WTC11 (cell line): ENCODE data around the gene SP140. TPM values are rescaled to one million over a fixed set of nuclear protein-coding genes. Genes with fewer than 3 reads are reported as not detected.

Experiments
- ATAC-seq: fragments of 200-7000 bp; cut with Tn5 transposase; 2 replicates; pipeline ENCODE4 v1.10.0; 2021; ENCODE audit warnings: mild to moderate bottlenecking, moderate library complexity
- CTCF ChIA-PET: fragments of 300-600 bp; sonication (Branson Sonifier 250); formaldehyde crosslinking; loops from one replicate; lab custom pipeline; 2021; ENCODE audit warnings: antibody characterized with exemption; lab: Charles Lee
- POLR2A ChIA-PET: fragments of 350-600 bp; sonication (Branson Sonifier 250); formaldehyde crosslinking; loops from one replicate; lab custom pipeline; 2021; ENCODE audit warnings: antibody characterized with exemption; lab: Charles Lee
- DNase-seq: peaks from one replicate; pipeline ENCODE4 v3.0.0; 2021; ENCODE audit warnings: low spot score
- H3K27ac Mint-ChIP-seq: 2 replicates; pipeline ENCODE4 v1.8.0; 2021; ENCODE audit warnings: mixed read lengths
- H3K27me3 Mint-ChIP-seq: 2 replicates; pipeline ENCODE4 v1.8.0; 2021; ENCODE audit warnings: low read depth, mild to moderate bottlenecking, moderate library complexity, mixed read lengths
- H3K36me3 Mint-ChIP-seq: 2 replicates; pipeline ENCODE4 v1.8.0; 2021; ENCODE audit warnings: mixed read lengths
- H3K4me1 Mint-ChIP-seq: 2 replicates; pipeline ENCODE4 v1.8.0; 2022; ENCODE audit warnings: mixed read lengths
- H3K4me3 Mint-ChIP-seq: 2 replicates; pipeline ENCODE4 v1.8.0; 2021; ENCODE audit warnings: mild to moderate bottlenecking, moderate library complexity, mixed read lengths
- H3K9me3 Mint-ChIP-seq: 2 replicates; pipeline ENCODE4 v1.8.0; 2021; ENCODE audit warnings: mixed read lengths
- KAT7 ChIP-seq: sonication (generic); formaldehyde crosslinking; IDR thresholded peaks from 2 replicates; pipeline ENCODE4 v1.8.1; 2023; ENCODE audit warnings: missing genetic modification reagents, mild to moderate bottlenecking, borderline replicate concordance
- NR1H2 ChIP-seq: sonication (generic); formaldehyde crosslinking; IDR thresholded peaks from 2 replicates; pipeline ENCODE4 v1.9.0; 2021; ENCODE audit warnings: mild to moderate bottlenecking, moderate library complexity, missing genetic modification reagents
- SOX15 ChIP-seq: fragments of 250-450 bp; sonication (Bioruptor Pico); IDR thresholded peaks from 2 replicates; pipeline ENCODE4 v1.9.0; 2021; ENCODE audit warnings: mild to moderate bottlenecking
- total RNA-seq: library from RNA; stranded (reverse); gene quantifications from 3 replicates; pipeline ENCODE4 v1.2.3, GENCODE V29; 2021
- TF ChIP-seq, protein P1 (sequence below): sonication (generic); formaldehyde crosslinking; IDR thresholded peaks from 2 replicates; pipeline ENCODE4 v1.8.1; 2023; ENCODE audit warnings: mild to moderate bottlenecking, missing genetic modification reagents, borderline replicate concordance
- TF ChIP-seq, protein P2 (sequence below): fragments of 250-450 bp; sonication (Bioruptor Pico); IDR thresholded peaks from 2 replicates; pipeline ENCODE4 v1.8.0; 2021; ENCODE audit warnings: mild to moderate bottlenecking
- TF ChIP-seq, protein P3 (sequence below): sonication (generic); formaldehyde crosslinking; IDR thresholded peaks from 2 replicates; pipeline ENCODE4 v1.8.0; 2023; ENCODE audit warnings: missing genetic modification reagents, mild to moderate bottlenecking, borderline replicate concordance
- TF ChIP-seq, protein P4 (sequence below): sonication (generic); formaldehyde crosslinking; IDR thresholded peaks from 2 replicates; pipeline ENCODE4 v1.8.1; 2022; ENCODE audit warnings: low read depth, mild to moderate bottlenecking, moderate library complexity, missing genetic modification reagents, borderline replicate concordance
- TF ChIP-seq, protein P5 (sequence below): fragments of 250-450 bp; sonication (Bioruptor Pico); IDR thresholded peaks from 2 replicates; pipeline ENCODE4 v1.9.0; 2021; ENCODE audit warnings: mild to moderate bottlenecking
- TF ChIP-seq, protein P6 (sequence below): fragments of 200-600 bp; IDR thresholded peaks from 2 replicates; pipeline ENCODE4 v1.8.0; 2022; ENCODE audit warnings: antibody characterized with exemption

SP140 gene
- total RNA-seq, 1 experiment from 2014 or later: 0.66 TPM

DNA sequence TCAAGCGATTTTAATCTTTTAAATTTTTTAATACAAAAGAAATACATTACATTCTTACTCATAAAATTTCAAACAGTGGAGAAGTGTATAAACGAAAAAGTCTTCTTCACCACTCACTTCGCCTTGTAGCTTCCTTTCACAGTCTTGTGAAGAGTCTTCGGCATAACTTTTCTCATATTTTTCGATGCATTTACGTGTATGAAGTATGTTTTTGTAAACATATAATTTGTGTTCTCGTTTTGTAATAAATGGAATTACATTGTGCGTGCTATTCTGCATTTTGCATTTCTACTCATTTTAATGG, 102.6 kb downstream of the SP140 start (continued):
- TF ChIP-seq, protein P1, sequence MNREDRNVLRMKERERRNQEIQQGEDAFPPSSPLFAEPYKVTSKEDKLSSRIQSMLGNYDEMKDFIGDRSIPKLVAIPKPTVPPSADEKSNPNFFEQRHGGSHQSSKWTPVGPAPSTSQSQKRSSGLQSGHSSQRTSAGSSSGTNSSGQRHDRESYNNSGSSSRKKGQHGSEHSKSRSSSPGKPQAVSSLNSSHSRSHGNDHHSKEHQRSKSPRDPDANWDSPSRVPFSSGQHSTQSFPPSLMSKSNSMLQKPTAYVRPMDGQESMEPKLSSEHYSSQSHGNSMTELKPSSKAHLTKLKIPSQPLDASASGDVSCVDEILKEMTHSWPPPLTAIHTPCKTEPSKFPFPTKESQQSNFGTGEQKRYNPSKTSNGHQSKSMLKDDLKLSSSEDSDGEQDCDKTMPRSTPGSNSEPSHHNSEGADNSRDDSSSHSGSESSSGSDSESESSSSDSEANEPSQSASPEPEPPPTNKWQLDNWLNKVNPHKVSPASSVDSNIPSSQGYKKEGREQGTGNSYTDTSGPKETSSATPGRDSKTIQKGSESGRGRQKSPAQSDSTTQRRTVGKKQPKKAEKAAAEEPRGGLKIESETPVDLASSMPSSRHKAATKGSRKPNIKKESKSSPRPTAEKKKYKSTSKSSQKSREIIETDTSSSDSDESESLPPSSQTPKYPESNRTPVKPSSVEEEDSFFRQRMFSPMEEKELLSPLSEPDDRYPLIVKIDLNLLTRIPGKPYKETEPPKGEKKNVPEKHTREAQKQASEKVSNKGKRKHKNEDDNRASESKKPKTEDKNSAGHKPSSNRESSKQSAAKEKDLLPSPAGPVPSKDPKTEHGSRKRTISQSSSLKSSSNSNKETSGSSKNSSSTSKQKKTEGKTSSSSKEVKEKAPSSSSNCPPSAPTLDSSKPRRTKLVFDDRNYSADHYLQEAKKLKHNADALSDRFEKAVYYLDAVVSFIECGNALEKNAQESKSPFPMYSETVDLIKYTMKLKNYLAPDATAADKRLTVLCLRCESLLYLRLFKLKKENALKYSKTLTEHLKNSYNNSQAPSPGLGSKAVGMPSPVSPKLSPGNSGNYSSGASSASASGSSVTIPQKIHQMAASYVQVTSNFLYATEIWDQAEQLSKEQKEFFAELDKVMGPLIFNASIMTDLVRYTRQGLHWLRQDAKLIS (CRISPR knock-in tag): no peak
- TF ChIP-seq, protein P2, sequence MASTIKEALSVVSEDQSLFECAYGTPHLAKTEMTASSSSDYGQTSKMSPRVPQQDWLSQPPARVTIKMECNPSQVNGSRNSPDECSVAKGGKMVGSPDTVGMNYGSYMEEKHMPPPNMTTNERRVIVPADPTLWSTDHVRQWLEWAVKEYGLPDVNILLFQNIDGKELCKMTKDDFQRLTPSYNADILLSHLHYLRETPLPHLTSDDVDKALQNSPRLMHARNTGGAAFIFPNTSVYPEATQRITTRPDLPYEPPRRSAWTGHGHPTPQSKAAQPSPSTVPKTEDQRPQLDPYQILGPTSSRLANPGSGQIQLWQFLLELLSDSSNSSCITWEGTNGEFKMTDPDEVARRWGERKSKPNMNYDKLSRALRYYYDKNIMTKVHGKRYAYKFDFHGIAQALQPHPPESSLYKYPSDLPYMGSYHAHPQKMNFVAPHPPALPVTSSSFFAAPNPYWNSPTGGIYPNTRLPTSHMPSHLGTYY: no peak

DNA sequence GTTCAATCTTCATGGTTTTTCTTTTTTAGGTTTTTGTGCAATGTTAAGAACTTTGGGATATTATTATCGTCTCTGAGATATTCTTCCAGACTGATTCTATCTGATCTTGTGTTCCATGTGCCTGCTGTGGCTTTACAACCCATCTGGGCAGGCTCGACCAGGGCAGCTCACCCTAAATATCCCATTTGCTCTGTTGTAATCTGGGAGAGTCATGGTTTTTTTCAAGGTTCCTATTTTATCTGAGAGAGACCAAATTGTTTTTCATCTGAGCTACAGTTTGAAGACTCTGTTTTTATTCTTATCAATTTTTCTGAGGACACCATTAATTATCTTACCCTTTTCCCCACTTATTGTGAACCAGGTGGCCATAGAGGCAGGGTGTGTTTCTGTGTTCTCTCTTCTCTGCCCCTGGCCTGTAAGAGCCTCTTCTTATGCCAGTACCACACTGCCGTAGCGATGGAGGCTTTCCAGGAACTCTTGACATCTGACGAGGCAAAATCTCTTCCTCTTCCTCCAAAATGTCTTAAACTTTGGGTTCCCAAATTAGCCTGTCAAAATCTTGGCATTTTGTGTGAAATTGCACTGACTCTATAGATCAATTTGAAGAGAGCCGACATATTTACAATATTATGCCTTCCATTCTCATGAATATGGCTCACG, 104.5 kb downstream of the SP140 start:
- Mint-ChIP-seq H3K27me3 (no peaks in the 10 kb centered on the region), H3K9me3 (peaks cover 7% of the 10 kb centered on the region), H3K36me3 (no peaks in the 10 kb centered on the region), H3K27ac (no peak overlapping the region), H3K4me1 (peaks cover 7% of the 10 kb centered on the region), H3K4me3 (no peak overlapping the region)
- ChIA-PET POLR2A (no interaction called here), CTCF (no interaction called here)
- ATAC-seq (no peak), DNase-seq (no peak)
- TF ChIP-seq, protein P3, sequence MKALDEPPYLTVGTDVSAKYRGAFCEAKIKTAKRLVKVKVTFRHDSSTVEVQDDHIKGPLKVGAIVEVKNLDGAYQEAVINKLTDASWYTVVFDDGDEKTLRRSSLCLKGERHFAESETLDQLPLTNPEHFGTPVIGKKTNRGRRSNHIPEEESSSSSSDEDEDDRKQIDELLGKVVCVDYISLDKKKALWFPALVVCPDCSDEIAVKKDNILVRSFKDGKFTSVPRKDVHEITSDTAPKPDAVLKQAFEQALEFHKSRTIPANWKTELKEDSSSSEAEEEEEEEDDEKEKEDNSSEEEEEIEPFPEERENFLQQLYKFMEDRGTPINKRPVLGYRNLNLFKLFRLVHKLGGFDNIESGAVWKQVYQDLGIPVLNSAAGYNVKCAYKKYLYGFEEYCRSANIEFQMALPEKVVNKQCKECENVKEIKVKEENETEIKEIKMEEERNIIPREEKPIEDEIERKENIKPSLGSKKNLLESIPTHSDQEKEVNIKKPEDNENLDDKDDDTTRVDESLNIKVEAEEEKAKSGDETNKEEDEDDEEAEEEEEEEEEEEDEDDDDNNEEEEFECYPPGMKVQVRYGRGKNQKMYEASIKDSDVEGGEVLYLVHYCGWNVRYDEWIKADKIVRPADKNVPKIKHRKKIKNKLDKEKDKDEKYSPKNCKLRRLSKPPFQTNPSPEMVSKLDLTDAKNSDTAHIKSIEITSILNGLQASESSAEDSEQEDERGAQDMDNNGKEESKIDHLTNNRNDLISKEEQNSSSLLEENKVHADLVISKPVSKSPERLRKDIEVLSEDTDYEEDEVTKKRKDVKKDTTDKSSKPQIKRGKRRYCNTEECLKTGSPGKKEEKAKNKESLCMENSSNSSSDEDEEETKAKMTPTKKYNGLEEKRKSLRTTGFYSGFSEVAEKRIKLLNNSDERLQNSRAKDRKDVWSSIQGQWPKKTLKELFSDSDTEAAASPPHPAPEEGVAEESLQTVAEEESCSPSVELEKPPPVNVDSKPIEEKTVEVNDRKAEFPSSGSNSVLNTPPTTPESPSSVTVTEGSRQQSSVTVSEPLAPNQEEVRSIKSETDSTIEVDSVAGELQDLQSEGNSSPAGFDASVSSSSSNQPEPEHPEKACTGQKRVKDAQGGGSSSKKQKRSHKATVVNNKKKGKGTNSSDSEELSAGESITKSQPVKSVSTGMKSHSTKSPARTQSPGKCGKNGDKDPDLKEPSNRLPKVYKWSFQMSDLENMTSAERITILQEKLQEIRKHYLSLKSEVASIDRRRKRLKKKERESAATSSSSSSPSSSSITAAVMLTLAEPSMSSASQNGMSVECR (CRISPR knock-in tag): no peak
- TF ChIP-seq, protein P4, sequence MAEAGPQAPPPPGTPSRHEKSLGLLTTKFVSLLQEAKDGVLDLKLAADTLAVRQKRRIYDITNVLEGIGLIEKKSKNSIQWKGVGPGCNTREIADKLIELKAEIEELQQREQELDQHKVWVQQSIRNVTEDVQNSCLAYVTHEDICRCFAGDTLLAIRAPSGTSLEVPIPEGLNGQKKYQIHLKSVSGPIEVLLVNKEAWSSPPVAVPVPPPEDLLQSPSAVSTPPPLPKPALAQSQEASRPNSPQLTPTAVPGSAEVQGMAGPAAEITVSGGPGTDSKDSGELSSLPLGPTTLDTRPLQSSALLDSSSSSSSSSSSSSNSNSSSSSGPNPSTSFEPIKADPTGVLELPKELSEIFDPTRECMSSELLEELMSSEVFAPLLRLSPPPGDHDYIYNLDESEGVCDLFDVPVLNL (CRISPR knock-in tag): no peak
- TF ChIP-seq NR1H2 (CRISPR knock-in tag) (no peak), SOX15 (CRISPR knock-in tag) (no peak), KAT7 (CRISPR knock-in tag) (no peak)
- TF ChIP-seq, protein P5, sequence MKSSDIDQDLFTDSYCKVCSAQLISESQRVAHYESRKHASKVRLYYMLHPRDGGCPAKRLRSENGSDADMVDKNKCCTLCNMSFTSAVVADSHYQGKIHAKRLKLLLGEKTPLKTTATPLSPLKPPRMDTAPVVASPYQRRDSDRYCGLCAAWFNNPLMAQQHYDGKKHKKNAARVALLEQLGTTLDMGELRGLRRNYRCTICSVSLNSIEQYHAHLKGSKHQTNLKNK (CRISPR knock-in tag): no peak
- TF ChIP-seq, protein P6, sequence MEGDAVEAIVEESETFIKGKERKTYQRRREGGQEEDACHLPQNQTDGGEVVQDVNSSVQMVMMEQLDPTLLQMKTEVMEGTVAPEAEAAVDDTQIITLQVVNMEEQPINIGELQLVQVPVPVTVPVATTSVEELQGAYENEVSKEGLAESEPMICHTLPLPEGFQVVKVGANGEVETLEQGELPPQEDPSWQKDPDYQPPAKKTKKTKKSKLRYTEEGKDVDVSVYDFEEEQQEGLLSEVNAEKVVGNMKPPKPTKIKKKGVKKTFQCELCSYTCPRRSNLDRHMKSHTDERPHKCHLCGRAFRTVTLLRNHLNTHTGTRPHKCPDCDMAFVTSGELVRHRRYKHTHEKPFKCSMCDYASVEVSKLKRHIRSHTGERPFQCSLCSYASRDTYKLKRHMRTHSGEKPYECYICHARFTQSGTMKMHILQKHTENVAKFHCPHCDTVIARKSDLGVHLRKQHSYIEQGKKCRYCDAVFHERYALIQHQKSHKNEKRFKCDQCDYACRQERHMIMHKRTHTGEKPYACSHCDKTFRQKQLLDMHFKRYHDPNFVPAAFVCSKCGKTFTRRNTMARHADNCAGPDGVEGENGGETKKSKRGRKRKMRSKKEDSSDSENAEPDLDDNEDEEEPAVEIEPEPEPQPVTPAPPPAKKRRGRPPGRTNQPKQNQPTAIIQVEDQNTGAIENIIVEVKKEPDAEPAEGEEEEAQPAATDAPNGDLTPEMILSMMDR: no peak
